Measurements from ENCODE around the gene GAGE13. TPM values are rescaled to one million over a fixed set of nuclear protein-coding genes. Genes with fewer than 3 reads are reported as not detected.
"Not testable (repeated sequence)": the region's sequence is repeated elsewhere in the genome, so short reads cannot be mapped to it uniquely, and the experiment has no call there.

The GAGE13 gene, protein sequence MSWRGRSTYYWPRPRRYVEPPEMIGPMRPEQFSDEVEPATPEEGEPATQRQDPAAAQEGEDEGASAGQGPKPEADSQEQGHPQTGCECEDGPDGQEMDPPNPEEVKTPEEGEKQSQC
- polyA plus RNA-seq (ENCODE audit: insufficient read length) = not detected

DNA sequence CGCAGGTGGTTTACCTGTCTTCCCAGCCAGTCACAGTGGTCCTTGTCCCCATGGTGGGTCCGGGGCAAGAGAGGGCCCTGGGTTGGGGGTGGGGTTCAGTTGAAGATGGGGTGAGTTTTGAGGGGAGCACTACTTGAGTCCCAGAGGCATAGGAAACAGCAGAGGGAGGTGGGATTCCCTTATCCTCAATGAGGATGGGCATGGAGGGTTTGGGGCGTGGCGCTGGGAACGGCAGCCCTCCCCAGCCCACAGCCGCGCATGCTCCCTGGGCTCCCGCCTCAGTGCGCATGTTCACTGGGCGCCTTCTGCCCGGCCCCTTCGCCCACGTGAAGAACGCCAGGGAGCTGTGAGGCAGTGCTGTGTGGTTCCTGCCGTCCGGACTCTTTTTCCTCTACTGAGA lies at the start of gene GAGE13:
GAGE13 (plus strand) TSS at position 301 of the 400 bp plus-strand sequence. CDS start 1,156 bp downstream, outside the sequence.
- DNase-seq (ENCODE audit: low read depth) = not testable (repeated sequence)

DNA sequence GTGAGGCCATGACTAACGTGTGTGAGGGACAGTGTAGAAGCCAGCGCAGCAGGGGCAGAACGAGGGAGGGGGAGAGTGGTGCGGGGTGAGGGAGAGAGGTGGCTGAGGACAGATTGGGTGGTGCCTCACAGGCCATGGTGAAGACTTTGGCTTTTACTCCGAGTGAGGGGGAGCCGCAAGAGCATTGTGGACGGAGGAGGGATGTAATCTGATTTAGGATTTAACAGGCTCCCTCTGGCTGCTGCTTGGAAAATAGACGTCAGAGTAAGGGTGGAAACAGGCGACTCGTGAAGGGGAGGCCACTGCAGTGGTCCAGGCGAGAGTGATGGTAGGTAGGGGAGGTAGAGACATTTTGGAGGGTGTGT lies 48.8 kb upstream of the GAGE13 start:
- no peak for DNase-seq (ENCODE audit: low read depth)

DNA sequence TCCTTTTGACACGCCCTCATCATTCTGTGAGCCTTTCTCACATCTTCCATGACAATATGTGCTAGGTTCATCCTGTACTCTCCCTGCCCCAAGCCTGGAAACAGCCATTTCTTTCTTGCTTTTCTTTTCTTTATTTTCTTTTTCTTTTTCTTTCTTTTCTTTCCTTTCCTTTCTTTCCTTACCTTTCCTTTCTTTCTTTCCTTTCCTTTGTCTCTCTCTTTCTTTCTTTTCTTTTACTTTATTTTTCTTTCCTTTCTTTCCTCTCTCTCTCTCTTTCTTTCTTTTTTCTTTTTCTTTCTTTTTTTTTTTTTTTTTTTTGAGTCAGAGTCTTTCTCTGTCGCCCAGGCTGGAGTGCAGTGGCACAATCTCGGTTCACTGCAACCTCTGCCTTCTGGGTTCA lies 47.2 kb upstream of the GAGE13 start:
- no peak for DNase-seq (ENCODE audit: low read depth)

DNA sequence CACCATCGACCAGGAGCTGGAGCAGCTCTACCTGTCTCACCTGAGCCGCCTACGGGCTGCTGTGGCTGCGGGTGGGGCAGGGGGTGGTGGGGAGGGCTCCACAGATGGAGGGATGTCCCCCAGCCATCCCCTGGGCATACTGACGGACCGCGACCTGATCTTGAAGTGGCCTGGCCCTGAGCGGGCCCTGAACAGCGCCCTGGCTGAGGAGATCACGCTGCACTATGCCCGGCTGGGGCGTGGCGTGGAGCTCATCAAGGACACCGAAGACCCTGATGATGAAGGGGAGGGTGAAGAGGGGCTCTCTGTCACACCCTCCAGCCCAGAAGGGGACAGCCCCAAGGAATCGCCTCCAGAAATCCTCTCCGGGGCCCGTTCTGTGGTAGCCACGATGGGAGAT lies 45.2 kb upstream of the GAGE13 start:
- no peak for DNase-seq (ENCODE audit: low read depth)

DNA sequence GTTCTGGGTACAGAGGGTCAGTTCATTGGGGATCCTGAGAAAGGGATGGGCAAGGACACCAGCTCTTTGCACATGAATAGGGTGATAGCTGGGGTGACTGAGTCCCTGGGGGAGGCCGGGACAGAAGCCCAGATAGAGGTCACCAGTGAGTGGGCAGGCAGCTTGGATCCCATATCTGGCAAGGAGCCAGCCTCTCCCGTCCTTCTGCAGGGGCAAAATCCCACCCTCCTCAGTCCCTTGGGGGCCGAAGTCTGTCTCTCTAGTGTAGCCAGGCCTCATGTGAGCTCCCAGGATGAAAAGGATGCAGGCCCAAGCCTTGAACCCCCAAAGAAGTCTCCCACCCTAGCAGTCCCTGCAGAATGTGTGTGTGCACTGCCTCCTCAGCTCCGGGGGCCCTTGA lies 44.8 kb upstream of the GAGE13 start:
- DNase-seq (ENCODE audit: low read depth) = no peak

DNA sequence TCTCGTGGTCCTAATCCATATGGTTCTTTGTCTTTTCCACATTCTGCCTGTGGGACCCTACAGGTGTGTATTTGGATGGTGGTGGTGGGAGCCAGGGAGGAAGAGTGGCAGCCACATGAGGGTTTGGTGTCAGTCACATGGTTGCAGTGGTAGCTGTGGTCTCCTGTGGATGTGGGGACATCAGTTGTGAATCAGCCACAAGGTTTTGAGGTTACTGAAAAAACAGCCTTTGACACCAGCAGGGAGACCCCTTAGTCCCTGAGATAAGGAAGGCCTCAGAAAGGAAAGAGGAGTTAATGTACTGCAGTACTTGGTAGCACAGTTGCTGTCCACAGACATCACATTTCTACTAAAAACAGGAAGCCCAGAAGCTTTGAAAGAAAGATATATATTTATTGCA lies 43.7 kb upstream of the GAGE13 start:
- no peak for DNase-seq (ENCODE audit: low read depth)

DNA sequence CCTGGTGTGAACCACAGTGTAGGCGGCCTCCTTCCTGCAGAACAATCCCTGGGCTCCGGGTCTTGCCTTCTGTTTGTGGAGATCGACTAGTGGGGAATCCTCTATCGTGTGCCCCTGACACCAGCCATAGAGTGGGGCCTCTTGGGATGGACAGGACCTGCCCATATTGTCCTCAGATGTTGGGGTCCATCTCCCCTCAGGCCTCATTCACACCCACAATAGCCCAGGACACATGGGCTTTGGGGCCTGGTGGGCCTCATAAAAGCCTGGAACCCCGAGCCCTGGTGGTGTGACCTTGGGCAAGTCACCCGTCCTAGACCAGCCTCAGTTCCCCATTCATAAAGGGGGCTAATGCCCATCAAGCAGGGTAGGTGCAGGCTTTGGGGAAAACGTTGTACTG lies 41.2 kb upstream of the GAGE13 start:
- DNase-seq (ENCODE audit: low read depth) = no peak

DNA sequence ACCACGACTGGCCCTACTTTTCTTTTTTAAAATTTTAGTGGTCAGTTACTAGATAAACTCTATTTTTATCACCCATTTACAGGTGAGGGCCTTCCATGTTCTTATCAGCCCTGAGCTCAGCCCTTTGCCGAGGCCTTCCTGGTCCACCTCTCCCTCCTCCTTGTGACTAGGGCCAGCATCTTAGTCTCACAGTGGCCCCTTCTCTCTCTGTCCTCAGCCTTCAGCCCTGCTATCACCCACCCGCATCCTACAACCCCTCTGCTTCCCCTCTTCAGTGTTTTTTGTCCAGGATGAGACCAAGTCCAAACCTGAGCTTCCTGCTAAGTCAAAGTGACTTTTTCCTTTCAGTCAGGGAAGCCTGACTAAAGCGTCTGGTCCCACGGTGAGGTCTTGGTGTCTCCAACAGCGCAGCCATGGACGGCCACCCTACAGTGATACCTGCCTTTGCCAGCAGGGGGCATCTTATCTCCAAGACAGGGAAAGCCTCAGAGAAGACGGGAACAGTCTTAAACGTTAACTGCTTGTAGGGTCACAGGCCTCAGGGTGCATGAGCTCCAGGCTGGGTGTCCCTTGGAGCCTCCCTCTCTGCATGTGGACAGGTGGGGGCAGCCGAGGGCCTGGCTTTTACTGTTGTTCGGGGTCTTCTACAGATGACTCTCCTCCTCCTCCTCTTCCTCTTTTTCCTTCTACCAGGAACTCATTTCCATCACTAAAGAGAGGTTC lies 39.6 kb upstream of the GAGE13 start:
- no peak for DNase-seq (ENCODE audit: low read depth)

DNA sequence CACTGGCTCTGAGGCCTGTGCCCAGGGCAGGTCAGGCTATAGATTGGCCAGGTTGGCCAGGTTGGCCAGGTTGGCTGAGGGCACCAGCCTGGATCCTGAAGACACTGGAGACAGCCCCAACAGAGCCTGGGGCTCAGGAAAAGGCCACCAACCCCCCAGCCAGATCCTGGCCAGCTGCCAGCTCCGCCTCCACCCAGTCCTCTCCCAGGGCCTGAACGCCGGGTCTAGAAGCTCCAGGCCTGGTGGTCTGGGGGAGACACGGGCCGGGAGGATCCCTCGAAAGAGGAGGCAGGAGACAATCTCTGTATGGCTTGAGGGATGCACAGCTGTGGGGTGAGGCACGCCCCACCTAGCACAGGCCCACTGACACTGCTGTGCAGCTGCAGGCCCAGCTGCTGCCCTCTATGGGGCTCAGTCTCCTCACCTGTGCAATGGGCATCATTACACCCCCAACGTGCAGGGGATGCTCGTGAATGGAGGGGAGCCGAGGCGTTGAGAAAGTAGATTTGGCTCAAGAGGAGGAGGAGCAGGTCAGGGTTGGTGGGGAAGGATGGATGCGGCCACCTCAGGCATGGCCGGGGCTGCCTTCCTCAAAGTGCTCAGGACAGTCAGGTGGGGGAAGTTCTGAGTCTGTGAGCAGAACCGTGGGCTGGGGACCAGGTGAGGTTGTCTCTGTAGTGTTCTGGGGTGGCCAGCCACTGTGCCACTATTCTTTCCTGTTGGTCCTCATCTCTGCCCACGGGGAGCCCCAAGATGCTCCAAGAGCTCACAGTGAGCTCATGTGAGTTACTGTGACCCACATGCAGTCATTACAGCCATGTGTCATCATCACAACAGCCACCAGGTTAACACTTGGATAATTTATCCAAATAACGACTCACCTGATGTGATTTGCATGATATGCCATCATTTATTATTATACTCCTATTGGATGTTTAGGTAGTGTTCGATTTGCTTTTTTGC lies 38.7 kb upstream of the GAGE13 start:
- no peak for DNase-seq (ENCODE audit: low read depth)

DNA sequence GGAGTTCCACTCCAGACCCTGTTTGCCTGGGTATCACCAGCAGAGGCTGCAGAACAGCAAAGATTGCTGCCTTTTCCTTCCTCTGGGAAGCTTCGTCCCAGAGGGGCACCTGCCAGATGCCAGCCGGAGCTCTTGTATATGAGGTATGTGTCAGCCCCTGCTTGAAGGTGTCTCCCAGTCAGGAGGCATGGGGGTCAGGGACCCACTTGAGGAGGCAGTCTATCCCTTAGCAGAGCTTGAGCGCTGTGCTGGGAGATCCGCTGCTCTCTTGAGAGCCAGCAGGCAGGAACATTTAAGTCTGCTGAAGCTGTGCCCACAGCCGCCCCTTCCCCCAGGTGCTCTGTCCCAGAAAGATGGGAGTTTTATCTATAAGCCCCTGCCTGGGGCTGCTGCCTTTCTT lies 32.1 kb upstream of the GAGE13 start:
- not testable (repeated sequence) for DNase-seq (ENCODE audit: low read depth)

DNA sequence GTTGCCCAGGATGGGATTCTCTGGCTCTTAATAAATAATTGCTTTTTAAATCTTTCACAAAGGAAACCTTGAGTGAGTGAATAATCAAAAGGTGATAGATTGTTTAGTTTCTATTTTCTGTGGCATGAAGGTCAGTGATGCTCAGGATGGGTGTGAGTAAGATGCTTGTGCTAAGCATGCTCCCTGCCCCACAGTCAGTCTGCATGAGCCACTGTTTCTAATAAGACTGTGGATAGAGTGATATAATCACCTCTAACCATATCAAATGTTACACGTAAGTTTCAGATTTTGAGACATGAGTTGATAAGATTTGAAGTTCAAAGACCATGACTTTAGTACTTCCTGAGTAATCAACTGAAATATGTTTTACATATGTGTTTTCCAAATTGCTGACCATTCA lies 30.7 kb upstream of the GAGE13 start:
- no peak for DNase-seq (ENCODE audit: low read depth)

DNA sequence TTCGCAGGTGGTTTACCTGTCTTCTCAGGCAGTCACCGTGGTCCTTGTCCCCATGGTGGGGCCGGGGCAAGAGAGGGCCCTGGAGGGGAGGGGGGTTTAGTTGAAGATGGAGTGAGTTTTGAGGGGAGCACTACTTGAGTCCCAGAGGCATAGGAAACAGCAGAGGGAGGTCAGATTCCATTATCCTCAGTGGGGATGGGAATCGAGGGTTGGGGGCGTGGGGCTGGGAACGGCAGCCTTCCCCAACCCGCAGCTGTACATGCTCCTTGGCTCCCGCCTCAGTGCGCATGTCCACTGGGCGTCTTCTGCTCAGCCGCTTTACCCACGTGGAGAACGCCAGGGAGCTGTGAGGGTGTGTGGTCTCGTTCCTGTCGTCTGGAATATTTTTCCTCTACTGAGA lies 28.0 kb upstream of the GAGE13 start, which contains the start of gene GAGE10:
GAGE10 (plus strand) TSS at position 301 of the 400 bp plus-strand sequence. CDS start 1,214 bp downstream, outside the sequence.
- no peak for DNase-seq (ENCODE audit: low read depth)

DNA sequence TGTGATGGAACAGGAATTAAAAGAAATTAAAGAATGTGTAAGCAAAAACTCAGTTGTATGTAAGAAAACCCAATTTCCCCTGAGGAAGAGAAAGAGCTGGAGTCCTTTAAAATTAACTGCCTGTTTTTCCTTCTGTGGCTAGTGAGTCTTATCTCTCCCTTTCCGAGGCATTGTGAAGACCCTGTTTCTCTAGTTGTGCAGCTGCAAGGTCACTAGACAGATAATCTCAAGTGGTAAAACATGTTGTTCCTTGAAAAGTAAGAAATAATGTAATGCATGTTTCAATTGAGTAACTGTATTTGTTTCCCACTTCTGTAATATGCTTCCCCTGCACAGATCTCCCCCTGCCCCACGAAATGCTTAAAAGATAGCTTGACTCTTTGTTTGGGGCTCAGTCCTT lies 23.6 kb upstream of the GAGE13 start:
- DNase-seq (ENCODE audit: low read depth) = not testable (repeated sequence)

DNA sequence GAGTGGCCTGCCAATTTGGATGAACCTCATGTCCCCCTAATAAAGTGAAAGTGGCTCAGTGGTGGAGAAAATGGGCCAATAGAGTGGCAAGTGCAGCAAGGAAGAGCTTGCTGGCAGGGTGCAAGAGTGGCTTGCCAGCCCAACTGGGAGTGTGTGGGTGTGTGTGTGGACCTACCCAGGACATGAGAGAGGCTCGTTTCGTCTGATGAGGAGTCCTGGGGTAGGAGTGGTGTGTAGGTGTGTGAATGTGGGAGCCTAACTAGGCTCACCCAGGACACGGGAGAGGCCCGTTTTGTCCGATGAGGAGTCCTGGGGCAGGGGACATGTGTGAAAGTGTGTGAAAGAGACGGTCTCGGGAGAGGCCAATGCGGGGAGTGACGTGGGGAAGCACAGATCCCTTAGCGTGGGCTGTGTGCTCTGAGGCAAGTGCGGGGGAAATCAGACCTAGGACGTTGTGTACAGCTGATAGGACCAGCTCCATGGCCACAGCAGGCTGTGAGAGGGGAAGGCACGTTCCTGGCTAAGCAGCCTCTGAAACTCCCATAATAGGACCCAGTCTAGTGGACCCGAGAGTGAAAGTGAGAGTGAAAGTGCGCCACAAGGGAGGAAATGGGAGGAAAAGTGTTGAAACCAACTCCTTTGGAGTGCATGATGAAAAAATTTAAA lies 22.6 kb upstream of the GAGE13 start:
- DNase-seq (ENCODE audit: low read depth) = no peak

DNA sequence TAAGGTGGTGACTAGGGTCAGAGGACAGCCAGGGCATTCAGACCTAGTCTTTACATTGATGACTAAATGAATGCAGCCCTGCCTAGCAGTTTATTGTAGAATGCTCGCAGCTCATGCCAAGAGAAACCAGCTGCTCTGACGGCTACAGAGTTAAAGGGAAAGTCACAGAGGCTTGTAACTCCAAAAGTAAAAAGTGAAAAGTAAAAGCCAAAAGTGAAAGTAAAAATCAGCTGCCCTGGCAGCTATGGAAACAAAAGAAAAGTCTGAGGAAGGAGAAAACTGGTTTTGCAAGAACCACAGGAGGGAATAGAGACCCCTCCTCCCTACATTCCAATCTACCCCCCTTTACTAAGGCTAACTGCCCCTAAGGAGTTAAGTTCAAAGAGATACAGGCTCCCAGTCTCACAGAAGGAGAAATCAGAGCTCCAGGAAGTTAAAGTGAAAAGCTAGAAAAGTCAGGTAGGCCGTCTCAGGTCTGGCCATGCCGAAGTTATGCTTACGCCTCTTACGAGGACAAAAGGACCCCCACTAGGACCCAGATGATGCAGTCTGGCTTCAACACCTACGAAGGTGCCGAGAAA lies 21.9 kb upstream of the GAGE13 start:
- no peak for DNase-seq (ENCODE audit: low read depth)

DNA sequence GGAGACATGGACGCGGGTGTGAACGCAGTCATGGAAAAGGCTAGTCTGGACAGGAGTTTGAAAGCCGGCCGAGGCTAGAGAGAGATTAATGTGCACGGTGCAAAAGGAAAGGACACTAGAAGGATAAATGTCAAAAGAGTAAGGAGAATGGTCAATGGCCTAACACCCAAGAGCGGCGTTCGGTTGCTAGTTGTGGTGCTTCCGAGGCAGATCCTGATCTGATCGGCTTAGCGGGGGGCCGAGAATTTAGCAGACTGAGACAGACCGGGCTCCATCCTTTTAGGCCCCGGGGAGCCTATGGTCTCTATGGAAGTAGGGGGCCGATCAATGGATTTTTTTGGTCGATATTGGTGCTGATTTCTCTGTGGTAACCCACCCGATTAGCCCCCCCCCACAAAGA lies 21.0 kb upstream of the GAGE13 start:
- no peak for DNase-seq (ENCODE audit: low read depth)

DNA sequence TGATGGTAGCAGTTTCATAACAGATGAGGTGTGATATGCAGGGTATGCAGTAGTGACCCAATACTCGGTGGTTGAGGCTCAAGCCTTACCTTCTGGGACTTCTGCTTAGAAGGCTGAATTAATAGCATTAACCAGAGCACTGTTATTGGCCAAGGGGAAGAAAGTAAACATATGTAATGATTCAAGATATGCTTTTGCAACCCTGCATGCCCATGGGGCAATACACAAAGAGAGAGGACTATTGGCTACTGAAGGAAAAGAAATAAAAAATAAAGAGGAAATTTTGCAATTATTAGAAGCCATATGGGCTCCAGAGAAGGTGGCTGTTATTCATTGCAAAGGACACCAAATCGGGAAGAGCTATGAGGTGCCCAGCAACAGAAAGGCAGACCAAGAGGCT lies 19.2 kb upstream of the GAGE13 start:
- no peak for DNase-seq (ENCODE audit: low read depth)

DNA sequence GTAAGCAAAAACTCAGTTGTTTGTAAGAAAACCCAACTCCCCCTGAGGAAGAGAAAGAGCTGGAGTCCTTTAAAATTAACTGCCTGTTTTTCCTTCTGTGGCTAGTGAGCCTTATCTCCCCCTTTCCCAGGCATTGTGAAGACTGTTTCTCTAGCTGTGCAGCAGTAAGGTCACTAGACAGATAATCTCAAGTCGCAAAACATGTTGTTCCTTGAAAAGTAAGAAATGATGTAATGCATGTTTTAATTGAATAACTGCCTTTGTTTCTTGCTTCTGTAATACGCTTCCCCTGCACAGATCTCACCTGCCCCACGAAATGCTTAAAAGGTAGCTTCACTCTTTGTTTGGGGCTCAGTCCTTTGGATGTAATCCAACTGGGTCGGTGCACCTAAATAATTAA lies 15.3 kb upstream of the GAGE13 start:
- DNase-seq (ENCODE audit: low read depth) = no peak

DNA sequence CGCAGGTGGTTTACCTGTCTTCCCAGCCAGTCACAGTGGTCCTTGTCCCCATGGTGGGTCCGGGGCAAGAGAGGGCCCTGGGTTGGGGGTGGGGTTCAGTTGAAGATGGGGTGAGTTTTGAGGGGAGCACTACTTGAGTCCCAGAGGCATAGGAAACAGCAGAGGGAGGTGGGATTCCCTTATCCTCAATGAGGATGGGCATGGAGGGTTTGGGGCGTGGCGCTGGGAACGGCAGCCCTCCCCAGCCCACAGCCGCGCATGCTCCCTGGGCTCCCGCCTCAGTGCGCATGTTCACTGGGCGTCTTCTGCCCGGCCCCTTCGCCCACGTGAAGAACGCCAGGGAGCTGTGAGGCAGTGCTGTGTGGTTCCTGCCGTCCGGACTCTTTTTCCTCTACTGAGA lies 9.6 kb upstream of the GAGE13 start, which contains the start of gene GAGE12J:
GAGE12J (plus strand) TSS at position 301 of the 400 bp plus-strand sequence. CDS start 1,157 bp downstream, outside the sequence.
- not testable (repeated sequence) for DNase-seq (ENCODE audit: low read depth)

DNA sequence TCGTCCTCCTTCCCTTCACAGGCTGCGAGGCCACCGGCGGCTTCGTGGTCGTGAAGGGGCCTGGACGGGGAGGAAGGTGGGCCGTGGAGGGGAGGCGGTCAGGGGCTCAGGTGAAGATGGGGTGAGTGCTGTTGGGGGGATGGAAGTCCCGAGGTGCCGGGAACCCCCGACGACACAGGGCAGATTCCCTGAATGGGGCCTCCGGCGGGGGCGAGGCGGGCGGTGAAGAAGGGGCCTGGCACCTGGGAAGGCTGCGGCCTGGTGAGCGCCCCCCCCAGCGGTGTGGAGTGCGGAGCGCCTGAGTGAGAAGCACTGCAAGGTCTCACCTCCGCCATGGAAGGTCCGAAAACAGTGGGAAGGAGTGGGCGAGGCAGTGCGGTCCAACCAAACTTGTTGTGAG lies 9.1 kb upstream of the GAGE13 start:
- DNase-seq (ENCODE audit: low read depth) = not testable (repeated sequence)

DNA sequence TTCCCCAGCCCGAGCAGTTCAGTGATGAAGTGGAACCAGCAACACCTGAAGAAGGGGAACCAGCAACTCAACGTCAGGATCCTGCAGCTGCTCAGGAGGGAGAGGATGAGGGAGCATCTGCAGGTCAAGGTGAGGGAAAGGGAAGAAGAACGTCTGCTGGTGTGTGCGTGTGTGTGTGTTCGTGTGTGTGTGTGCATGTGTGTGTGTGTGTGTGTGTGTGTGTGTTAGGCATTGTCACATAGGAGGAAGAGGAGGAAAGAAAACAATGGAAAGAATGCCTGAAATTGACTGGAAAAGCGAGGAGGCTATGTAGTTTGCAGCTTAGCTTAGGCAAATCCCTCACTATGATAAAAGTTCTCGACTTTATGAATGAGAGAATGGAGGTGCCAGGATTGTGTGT lies 7.6 kb upstream of the GAGE13 start:
- not testable (repeated sequence) for DNase-seq (ENCODE audit: low read depth)
